ENCODE data around the gene C10orf88. TPM values are rescaled to one million over a fixed set of nuclear protein-coding genes. Genes with fewer than 3 reads are reported as not detected.

C10orf88 gene
- polyA plus RNA-seq, 1 donor (not counting 4 experiments of a cell fraction or from before 2014, with no cell fraction given) = 8.4 TPM

GRCh38 chr10:122954731-122955050 lies 664 bp upstream of the C10orf88 start:
- H3K4me1 ChIP-seq (ENCODE audit: control insufficient read depth, extremely low read depth, insufficient read depth, low read length) = peaks cover 7% of the 10 kb centered on the region
- H4K20me1 ChIP-seq (ENCODE audit: control insufficient read depth, extremely low read depth, insufficient read depth, low read length) = no peaks in the 10 kb centered on the region
- no peaks in the 10 kb centered on the region for H3K27me3 ChIP-seq (ENCODE audit: control insufficient read depth, extremely low read depth, insufficient read depth, low read length)
- no peak for TF ChIP-seq EZH2 (IDR thresholded peaks at IDR 0.05; ENCODE audit: low read length)
- TF ChIP-seq CTCF (optimal IDR thresholded peaks at IDR 0.05 in 1 of 3, IDR thresholded peaks at IDR 0.05 in 1 of 3, conservative IDR thresholded peaks at IDR 0.05 in 1 of 3; ENCODE audit: extremely low read depth in 1 of 3, insufficient read depth in 2 of 3, low read length in 3 of 3) = no peak
- H3K4me3 ChIP-seq (ENCODE audit: control insufficient read depth in 2 of 3, extremely low read depth in 1 of 3, insufficient read depth in 2 of 3, low read depth in 1 of 3, low read length in 3 of 3) = peak overlapping the region in 1 of 3 experiments; percentile 40
- H3K36me3 ChIP-seq (ENCODE audit: control insufficient read depth in 2 of 2, extremely low read depth in 1 of 2, insufficient read depth in 2 of 2, low read length in 2 of 2) = peaks cover 0 to 3% of the 10 kb centered on the region in 2 experiments
- no peaks in the 10 kb centered on the region for H3K9me1 ChIP-seq (ENCODE audit: control insufficient read depth, extremely low read depth, insufficient read depth, low read length)
- no peak overlapping the region for H3K9ac ChIP-seq (ENCODE audit: control insufficient read depth, extremely low read depth, insufficient read depth, low read length)
- H2AFZ ChIP-seq (ENCODE audit: control insufficient read depth, low read length) = peak overlapping the region; percentile 100
- peak overlapping the region; percentile 81 for H3K4me2 ChIP-seq (ENCODE audit: control insufficient read depth, extremely low read depth, insufficient read depth, low read depth, low read length)
- no peak overlapping the region for H3K27ac ChIP-seq (ENCODE audit: control insufficient read depth, insufficient read depth, low read length)
- no peak for FAIRE-seq
- dilution Hi-C loops (cut with MboI; ENCODE audit: extremely low pct_ligation_motif_present, low sequenced_read_pairs) = no loop called here
- H3K9me3 ChIP-seq (ENCODE audit: control insufficient read depth, low read depth, low read length) = peaks cover 2% of the 10 kb centered on the region
- DNase-seq (ENCODE audit: low read depth, low spot score) = no peak
- peaks cover 8% of the 10 kb centered on the region for H3K79me2 ChIP-seq (ENCODE audit: control insufficient read depth, insufficient read depth, low read length)

- Histone ChIP-seq H3K27ac (ENCODE audit: control insufficient read depth, insufficient read depth, low read length) (no peak overlapping the region), H2AFZ (ENCODE audit: control insufficient read depth, low read length) (no peak overlapping the region), H3K4me1 (ENCODE audit: control insufficient read depth, extremely low read depth, insufficient read depth, low read length) (peaks cover 3% of the 10 kb centered on the region), H3K4me3 (ENCODE audit: control insufficient read depth in 2 of 3, extremely low read depth in 1 of 3, insufficient read depth in 2 of 3, low read depth in 1 of 3, low read length in 3 of 3) (no peak overlapping the region), H3K9me3 (ENCODE audit: control insufficient read depth, low read depth, low read length) (no peaks in the 10 kb centered on the region), H3K27me3 (ENCODE audit: control insufficient read depth, extremely low read depth, insufficient read depth, low read length) (no peaks in the 10 kb centered on the region), H3K9ac (ENCODE audit: control insufficient read depth, extremely low read depth, insufficient read depth, low read length) (no peak overlapping the region), H3K36me3 (ENCODE audit: control insufficient read depth in 2 of 2, extremely low read depth in 1 of 2, insufficient read depth in 2 of 2, low read length in 2 of 2) (peaks cover 2 to 3% of the 10 kb centered on the region in 2 experiments), H3K9me1 (ENCODE audit: control insufficient read depth, extremely low read depth, insufficient read depth, low read length) (no peaks in the 10 kb centered on the region), H4K20me1 (ENCODE audit: control insufficient read depth, extremely low read depth, insufficient read depth, low read length) (no peaks in the 10 kb centered on the region), H3K79me2 (ENCODE audit: control insufficient read depth, insufficient read depth, low read length) (peaks cover 8% of the 10 kb centered on the region), H3K4me2 (ENCODE audit: control insufficient read depth, extremely low read depth, insufficient read depth, low read depth, low read length) (no peak overlapping the region)
- dilution Hi-C loops (cut with MboI; ENCODE audit: extremely low pct_ligation_motif_present, low sequenced_read_pairs) = no loop called here
- no peak for TF ChIP-seq EZH2 (IDR thresholded peaks at IDR 0.05; ENCODE audit: low read length)
- TF ChIP-seq CTCF (optimal IDR thresholded peaks at IDR 0.05 in 1 of 3, IDR thresholded peaks at IDR 0.05 in 1 of 3, conservative IDR thresholded peaks at IDR 0.05 in 1 of 3; ENCODE audit: extremely low read depth in 1 of 3, insufficient read depth in 2 of 3, low read length in 3 of 3) = no peak
- DNase-seq (ENCODE audit: low read depth, low spot score) = no peak
- FAIRE-seq = no peak
These were observed 4.7 kb downstream of the C10orf88 start for GRCh38 chr10:122949296-122949695.

Measured in keratinocyte (primary cell).